ENCODE measurements around the gene DHX16. TPM values are rescaled to one million over a fixed set of nuclear protein-coding genes. Genes with fewer than 3 reads are reported as not detected.
A peak's percentile ranks its signal among the peaks of the same experiment; 100 is the strongest.

DHX16 gene
- total RNA-seq, 1 donor from 2014 or later = 26.9 TPM

- H3K27ac Mint-ChIP-seq (ENCODE audit: unreplicated experiment) = peak overlapping the region; percentile 100
- no peak for TF ChIP-seq CTCF (IDR thresholded peaks at IDR 0.05; ENCODE audit: partially characterized antibody, unreplicated experiment)
- DNase-seq = no peak
- H3K4me3 Mint-ChIP-seq (ENCODE audit: unreplicated experiment) = peak overlapping the region; percentile 100
- H3K4me1 Mint-ChIP-seq (ENCODE audit: low read depth, unreplicated experiment) = peaks cover 42% of the 10 kb centered on the region
- peaks cover 27% of the 10 kb centered on the region for H3K9me3 Mint-ChIP-seq (ENCODE audit: unreplicated experiment)
- peaks cover 5% of the 10 kb centered on the region for H3K36me3 Mint-ChIP-seq (ENCODE audit: unreplicated experiment)
- peaks cover 31% of the 10 kb centered on the region for H3K27me3 Mint-ChIP-seq (ENCODE audit: unreplicated experiment)
Observed at GRCh38 chr6:30689022-30689865, 16.4 kb upstream of the DHX16 start.

DNA sequence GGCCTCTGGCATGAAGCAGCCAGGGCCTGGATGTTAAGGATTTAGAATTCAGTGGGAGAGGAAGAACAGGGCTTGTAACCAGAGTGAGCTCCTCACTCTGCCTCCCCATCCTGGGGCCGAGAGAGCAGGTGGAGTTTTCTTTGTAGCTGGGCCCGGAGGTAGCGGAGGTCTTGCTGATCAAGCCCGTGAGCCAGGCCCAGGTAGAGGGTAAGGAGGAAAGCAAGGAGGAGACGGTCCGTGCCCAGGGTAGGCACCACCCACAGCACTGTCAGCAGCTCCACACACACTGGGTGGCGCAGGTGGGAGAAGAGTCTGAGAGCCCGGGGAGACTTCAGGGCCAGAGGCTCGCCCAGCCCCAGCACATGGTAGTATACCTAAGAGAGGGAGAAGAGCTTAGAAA is 15.8 kb upstream of the DHX16 start:
- peaks cover 5% of the 10 kb centered on the region for H3K36me3 Mint-ChIP-seq (ENCODE audit: unreplicated experiment)
- no peak for DNase-seq
- H3K27ac Mint-ChIP-seq (ENCODE audit: unreplicated experiment) = peak overlapping the region; percentile 100
- H3K9me3 Mint-ChIP-seq (ENCODE audit: unreplicated experiment) = peaks cover 29% of the 10 kb centered on the region
- peak overlapping the region; percentile 100 for H3K4me3 Mint-ChIP-seq (ENCODE audit: unreplicated experiment)
- H3K4me1 Mint-ChIP-seq (ENCODE audit: low read depth, unreplicated experiment) = peaks cover 44% of the 10 kb centered on the region
- no peak for TF ChIP-seq CTCF (IDR thresholded peaks at IDR 0.05; ENCODE audit: partially characterized antibody, unreplicated experiment)
- H3K27me3 Mint-ChIP-seq (ENCODE audit: unreplicated experiment) = peaks cover 34% of the 10 kb centered on the region

DNA sequence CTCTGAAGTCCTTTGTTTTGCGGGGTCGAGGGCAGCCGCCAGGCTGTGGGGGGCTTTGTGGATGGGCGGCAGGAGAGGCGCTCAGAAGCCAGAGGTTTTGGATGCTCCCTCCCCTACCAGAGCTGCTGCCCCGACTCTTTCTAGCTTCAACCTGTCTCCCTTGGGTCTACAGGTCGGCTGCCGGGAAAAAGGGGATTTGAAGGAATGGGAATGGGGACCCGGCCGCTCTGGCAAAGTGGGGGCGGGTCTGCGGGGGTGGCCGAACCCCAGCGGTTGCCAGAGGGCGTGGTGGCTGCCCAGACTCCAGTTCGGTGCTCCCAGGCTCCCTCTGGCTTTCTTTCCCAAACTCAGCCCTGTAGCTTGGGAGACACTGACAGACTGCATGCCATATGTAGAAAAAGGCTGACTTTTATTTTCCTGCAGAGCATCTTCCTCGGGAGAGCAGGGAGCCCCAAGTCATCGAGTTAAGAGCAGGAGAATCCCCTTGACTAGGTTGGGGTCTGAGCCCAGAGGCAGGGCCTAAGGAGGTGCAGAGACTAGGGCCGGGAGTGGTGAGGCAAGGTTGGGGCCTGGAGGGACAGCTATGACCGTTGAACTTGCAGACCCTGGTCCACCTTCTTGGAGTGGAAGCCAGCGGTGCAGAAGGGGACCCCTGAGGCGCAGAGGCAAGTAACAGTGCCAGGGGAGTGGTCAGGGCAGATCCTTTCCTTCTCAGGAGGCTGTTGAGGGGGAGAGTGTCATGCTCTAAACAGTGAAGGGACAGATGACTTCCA is 15.0 kb upstream of the DHX16 start:
- Mint-ChIP-seq H3K36me3 (ENCODE audit: unreplicated experiment) (peaks cover 5% of the 10 kb centered on the region), H3K4me1 (ENCODE audit: low read depth, unreplicated experiment) (peaks cover 44% of the 10 kb centered on the region), H3K27me3 (ENCODE audit: unreplicated experiment) (peaks cover 34% of the 10 kb centered on the region), H3K9me3 (ENCODE audit: unreplicated experiment) (peaks cover 29% of the 10 kb centered on the region), H3K4me3 (ENCODE audit: unreplicated experiment) (peak overlapping the region; percentile 100), H3K27ac (ENCODE audit: unreplicated experiment) (peak overlapping the region; percentile 100)
- TF ChIP-seq CTCF (IDR thresholded peaks at IDR 0.05; ENCODE audit: partially characterized antibody, unreplicated experiment) = no peak
- no peak for DNase-seq

GRCh38 chr6:30686908-30687658 is 14.3 kb upstream of the DHX16 start:
- peak overlapping the region; percentile 100 for H3K4me3 Mint-ChIP-seq (ENCODE audit: unreplicated experiment)
- peak; percentile 100 for DNase-seq
- H3K27ac Mint-ChIP-seq (ENCODE audit: unreplicated experiment) = peak overlapping the region; percentile 100
- peaks cover 32% of the 10 kb centered on the region for H3K27me3 Mint-ChIP-seq (ENCODE audit: unreplicated experiment)
- TF ChIP-seq CTCF (IDR thresholded peaks at IDR 0.05; ENCODE audit: partially characterized antibody, unreplicated experiment) = no peak
- peaks cover 44% of the 10 kb centered on the region for H3K4me1 Mint-ChIP-seq (ENCODE audit: low read depth, unreplicated experiment)
- H3K36me3 Mint-ChIP-seq (ENCODE audit: unreplicated experiment) = peaks cover 5% of the 10 kb centered on the region
- peaks cover 31% of the 10 kb centered on the region for H3K9me3 Mint-ChIP-seq (ENCODE audit: unreplicated experiment)
